Measurements from ENCODE around the gene EPHA3. TPM values are rescaled to one million over a fixed set of nuclear protein-coding genes. Genes with fewer than 3 reads are reported as not detected.

Gene EPHA3
- total RNA-seq, 2 donors from 2014 or later = 0.15 to 0.18 TPM

DNA sequence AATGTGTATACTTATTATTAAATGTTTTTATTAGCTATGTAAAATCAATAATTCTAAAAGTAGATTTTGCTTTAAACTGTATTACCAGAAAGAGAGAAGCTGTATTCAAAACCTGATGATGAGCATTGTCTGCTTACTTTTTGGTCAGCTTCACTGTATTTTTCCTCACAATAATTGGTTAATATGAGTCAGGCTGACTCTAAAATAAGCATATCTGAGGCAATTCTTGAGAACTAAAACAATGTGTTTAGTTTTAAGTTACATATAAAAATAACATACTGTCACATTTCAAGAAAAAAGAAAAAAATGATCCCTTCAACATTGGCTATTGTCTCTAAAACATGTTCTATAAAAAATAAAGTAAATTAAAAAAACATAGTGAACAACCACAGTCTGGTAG lies 66.1 kb downstream of the EPHA3 start:
- no peak overlapping the region for H3K27ac ChIP-seq (ENCODE audit: low read depth, low read length)
- no peaks in the 10 kb centered on the region for H3K36me3 ChIP-seq (ENCODE audit: control insufficient read depth, insufficient read depth, low read length)
- no peak for TF ChIP-seq CTCF (conservative IDR thresholded peaks at IDR 0.05)
- DNase-seq = no peak
- no peaks in the 10 kb centered on the region for H3K27me3 Mint-ChIP-seq (ENCODE audit: insufficient read depth)
- H3K4me3 Mint-ChIP-seq = no peak overlapping the region
- peaks cover 4% of the 10 kb centered on the region for H3K4me1 ChIP-seq (ENCODE audit: control insufficient read depth, insufficient read depth, low read length)
- peaks cover 6% of the 10 kb centered on the region for H3K4me1 Mint-ChIP-seq
- H3K36me3 Mint-ChIP-seq (ENCODE audit: low read depth) = no peaks in the 10 kb centered on the region
- H3K9me3 ChIP-seq (ENCODE audit: control insufficient read depth, low read length) = no peaks in the 10 kb centered on the region
- H3K27ac Mint-ChIP-seq = no peak overlapping the region
- no peak overlapping the region for H3K9ac ChIP-seq (ENCODE audit: extremely low read depth, low read length, poor library complexity, severe bottlenecking)
- no peaks in the 10 kb centered on the region for H3K27me3 ChIP-seq (ENCODE audit: control insufficient read depth, insufficient read depth, low read length, poor library complexity, severe bottlenecking)
- no peak overlapping the region for H3K4me3 ChIP-seq (ENCODE audit: low read length)
- no peaks in the 10 kb centered on the region for H3K9me3 Mint-ChIP-seq

- H3K9me3 Mint-ChIP-seq = no peaks in the 10 kb centered on the region
- Histone ChIP-seq H3K36me3 (ENCODE audit: control insufficient read depth, insufficient read depth, low read length) (no peaks in the 10 kb centered on the region), H3K4me1 (ENCODE audit: control insufficient read depth, insufficient read depth, low read length) (peaks cover 3% of the 10 kb centered on the region), H3K27ac (ENCODE audit: low read depth, low read length) (peak overlapping the region; percentile 77), H3K4me3 (ENCODE audit: low read length) (no peak overlapping the region), H3K9ac (ENCODE audit: extremely low read depth, low read length, poor library complexity, severe bottlenecking) (no peak overlapping the region), H3K9me3 (ENCODE audit: control insufficient read depth, low read length) (no peaks in the 10 kb centered on the region), H3K27me3 (ENCODE audit: control insufficient read depth, insufficient read depth, low read length, poor library complexity, severe bottlenecking) (no peaks in the 10 kb centered on the region)
- no peak for TF ChIP-seq CTCF (conservative IDR thresholded peaks at IDR 0.05)
- DNase-seq = no peak
- H3K36me3 Mint-ChIP-seq (ENCODE audit: low read depth) = no peaks in the 10 kb centered on the region
- no peak overlapping the region for H3K4me3 Mint-ChIP-seq
- H3K27me3 Mint-ChIP-seq (ENCODE audit: insufficient read depth) = no peaks in the 10 kb centered on the region
- no peak overlapping the region for H3K27ac Mint-ChIP-seq
- WGBS, 2 experiments (ENCODE audit: insufficient coverage in 1 of 2, insufficient read length in 1 of 2) = 49 to 63% methylated on average over 1 to 3 of the region's 3 CpGs
- peaks cover 10% of the 10 kb centered on the region for H3K4me1 Mint-ChIP-seq
These were observed 72.1 kb downstream of the EPHA3 start for GRCh38 chr3:89179355-89180001.

DNA sequence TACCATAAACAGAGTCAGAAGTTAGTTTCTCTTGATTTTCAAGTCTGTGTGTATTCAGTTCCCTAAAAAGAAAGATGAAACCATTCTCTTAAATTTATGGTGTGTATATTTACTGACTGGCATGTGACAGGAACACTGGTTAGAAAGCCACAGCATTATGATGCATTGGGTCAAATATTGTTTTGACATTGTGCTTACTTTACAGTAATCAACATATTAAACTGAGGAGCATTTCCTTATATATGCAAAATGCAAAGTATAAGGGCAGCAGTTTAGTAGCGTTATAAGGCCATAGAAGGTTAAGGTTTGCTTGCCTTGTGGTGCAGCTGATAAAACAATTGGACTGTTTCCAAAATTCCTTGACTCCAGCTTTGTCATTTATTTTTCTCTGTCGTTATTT lies 72.9 kb downstream of the EPHA3 start:
- Histone ChIP-seq H3K36me3 (ENCODE audit: control insufficient read depth, insufficient read depth, low read length) (no peaks in the 10 kb centered on the region), H3K27me3 (ENCODE audit: control insufficient read depth, insufficient read depth, low read length, poor library complexity, severe bottlenecking) (no peaks in the 10 kb centered on the region), H3K27ac (ENCODE audit: low read depth, low read length) (no peak overlapping the region), H3K9ac (ENCODE audit: extremely low read depth, low read length, poor library complexity, severe bottlenecking) (no peak overlapping the region), H3K4me3 (ENCODE audit: low read length) (no peak overlapping the region), H3K9me3 (ENCODE audit: control insufficient read depth, low read length) (no peaks in the 10 kb centered on the region), H3K4me1 (ENCODE audit: control insufficient read depth, insufficient read depth, low read length) (peaks cover 3% of the 10 kb centered on the region)
- Mint-ChIP-seq H3K27me3 (ENCODE audit: insufficient read depth) (no peaks in the 10 kb centered on the region), H3K4me1 (peaks cover 15% of the 10 kb centered on the region), H3K9me3 (no peaks in the 10 kb centered on the region), H3K27ac (no peak overlapping the region), H3K4me3 (no peak overlapping the region), H3K36me3 (ENCODE audit: low read depth) (no peaks in the 10 kb centered on the region)
- 67 to 78% methylated on average over 1 to 2 of the region's 2 CpGs for WGBS, 2 experiments (ENCODE audit: insufficient coverage in 1 of 2, insufficient read length in 1 of 2)
- no peak for DNase-seq
- TF ChIP-seq CTCF (conservative IDR thresholded peaks at IDR 0.05) = no peak
